Measurements from ENCODE around the gene GPR75.
"Not testable (repeated sequence)": the region's sequence is repeated elsewhere in the genome, so short reads cannot be mapped to it uniquely, and the experiment has no call there.

Gene GPR75

DNA sequence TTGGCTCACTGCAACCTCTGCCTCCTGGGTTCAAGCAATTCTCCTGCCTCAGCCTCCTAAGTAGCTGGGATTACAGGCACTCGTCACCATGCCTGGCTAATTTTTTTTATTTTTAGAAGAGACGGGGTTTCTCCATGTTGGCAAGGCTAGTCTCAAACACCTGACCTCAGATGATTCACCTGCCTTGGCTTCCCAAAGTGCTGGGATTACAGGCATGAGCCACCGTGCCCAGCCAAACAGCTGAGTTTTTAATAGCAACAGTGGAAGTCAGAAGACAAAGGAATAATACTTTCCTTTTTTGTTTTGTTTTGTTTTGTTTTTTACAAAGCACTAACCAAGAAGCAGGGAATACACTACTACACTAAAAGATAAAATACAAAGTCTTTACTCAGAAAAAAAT is 16.9 kb downstream of the GPR75 start:
- intact Hi-C loops (cut with DNase I; ENCODE audit: low total_unique reads): no loop called here
- no peak overlapping the region for H3K4me3 ChIP-seq
- no peak for DNase-seq
- TF ChIP-seq, protein P1, sequence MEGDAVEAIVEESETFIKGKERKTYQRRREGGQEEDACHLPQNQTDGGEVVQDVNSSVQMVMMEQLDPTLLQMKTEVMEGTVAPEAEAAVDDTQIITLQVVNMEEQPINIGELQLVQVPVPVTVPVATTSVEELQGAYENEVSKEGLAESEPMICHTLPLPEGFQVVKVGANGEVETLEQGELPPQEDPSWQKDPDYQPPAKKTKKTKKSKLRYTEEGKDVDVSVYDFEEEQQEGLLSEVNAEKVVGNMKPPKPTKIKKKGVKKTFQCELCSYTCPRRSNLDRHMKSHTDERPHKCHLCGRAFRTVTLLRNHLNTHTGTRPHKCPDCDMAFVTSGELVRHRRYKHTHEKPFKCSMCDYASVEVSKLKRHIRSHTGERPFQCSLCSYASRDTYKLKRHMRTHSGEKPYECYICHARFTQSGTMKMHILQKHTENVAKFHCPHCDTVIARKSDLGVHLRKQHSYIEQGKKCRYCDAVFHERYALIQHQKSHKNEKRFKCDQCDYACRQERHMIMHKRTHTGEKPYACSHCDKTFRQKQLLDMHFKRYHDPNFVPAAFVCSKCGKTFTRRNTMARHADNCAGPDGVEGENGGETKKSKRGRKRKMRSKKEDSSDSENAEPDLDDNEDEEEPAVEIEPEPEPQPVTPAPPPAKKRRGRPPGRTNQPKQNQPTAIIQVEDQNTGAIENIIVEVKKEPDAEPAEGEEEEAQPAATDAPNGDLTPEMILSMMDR (IDR thresholded peaks at IDR 0.05): no peak
- H3K36me3 ChIP-seq: peaks cover 0 to 6% (median 3%) of the 10 kb centered on the region in 3 donors
- no peak overlapping the region for H3K27ac ChIP-seq
- no peaks in the 10 kb centered on the region for H3K27me3 ChIP-seq
- H3K4me1 ChIP-seq: no peaks in the 10 kb centered on the region
- no peaks in the 10 kb centered on the region for H3K9me3 ChIP-seq

DNA sequence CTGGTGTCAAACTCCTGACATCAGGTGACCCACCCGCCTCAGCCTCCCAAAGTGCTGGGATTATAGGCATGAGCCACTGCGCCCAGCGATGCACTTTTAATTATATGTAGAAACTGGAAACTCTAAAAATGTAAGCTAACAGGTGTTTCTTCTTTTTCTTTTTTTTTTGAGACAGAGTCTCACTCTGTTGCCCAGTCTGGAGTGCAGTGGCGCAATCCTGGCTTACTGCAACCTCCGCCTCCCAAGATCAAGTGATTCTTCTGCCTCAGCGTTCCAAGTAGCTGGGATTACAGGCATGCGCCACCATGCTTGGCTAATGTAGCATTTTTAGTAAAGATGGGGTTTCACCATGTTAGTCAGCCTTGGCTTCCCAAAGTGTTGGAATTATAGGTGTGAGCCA is 18.1 kb downstream of the GPR75 start:
- intact Hi-C loops (cut with DNase I; ENCODE audit: low total_unique reads); H3K9me3 ChIP-seq; H3K4me1 ChIP-seq; H3K27me3 ChIP-seq; H3K27ac ChIP-seq; H3K4me3 ChIP-seq; DNase-seq: not testable (repeated sequence)
- peaks cover 0 to 14% (median 6%) of the 10 kb centered on the region in 3 donors for H3K36me3 ChIP-seq

- Histone ChIP-seq H3K27ac (no peak overlapping the region), H3K36me3 (peaks cover 0 to 18% (median 6%) of the 10 kb centered on the region in 3 donors), H3K27me3 (no peaks in the 10 kb centered on the region), H3K4me1 (no peaks in the 10 kb centered on the region), H3K4me3 (no peak overlapping the region), H3K9me3 (no peaks in the 10 kb centered on the region)
- TF ChIP-seq, protein P1 (IDR thresholded peaks at IDR 0.05): no peak
- DNase-seq: no peak
- intact Hi-C loops (cut with DNase I; ENCODE audit: low total_unique reads): no loop called here
These were observed 19.2 kb downstream of the GPR75 start for GRCh38 chr2:53840580-53840979.

DNA sequence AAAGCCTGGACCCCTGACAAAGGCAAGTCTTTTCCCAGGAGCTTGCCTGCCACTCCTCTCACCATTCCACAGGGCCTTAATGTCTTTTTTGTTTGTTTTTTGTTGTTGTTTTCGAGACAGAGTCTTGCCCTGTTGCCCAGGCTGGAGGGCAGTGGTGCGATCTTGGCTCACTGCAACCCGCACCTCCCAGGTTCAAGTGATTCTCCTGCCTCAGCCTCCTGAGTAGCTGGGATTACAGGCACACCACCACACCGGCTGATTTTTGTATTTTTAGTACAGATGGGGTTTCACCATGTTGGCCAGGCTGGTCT is 29.8 kb downstream of the GPR75 start:
- H3K4me1 ChIP-seq; DNase-seq; H3K9me3 ChIP-seq; intact Hi-C loops (cut with DNase I; ENCODE audit: low total_unique reads); H3K27me3 ChIP-seq; H3K27ac ChIP-seq; H3K4me3 ChIP-seq: not testable (repeated sequence)
- peaks cover 0 to 19% (median 12%) of the 10 kb centered on the region in 3 donors for H3K36me3 ChIP-seq

DNA sequence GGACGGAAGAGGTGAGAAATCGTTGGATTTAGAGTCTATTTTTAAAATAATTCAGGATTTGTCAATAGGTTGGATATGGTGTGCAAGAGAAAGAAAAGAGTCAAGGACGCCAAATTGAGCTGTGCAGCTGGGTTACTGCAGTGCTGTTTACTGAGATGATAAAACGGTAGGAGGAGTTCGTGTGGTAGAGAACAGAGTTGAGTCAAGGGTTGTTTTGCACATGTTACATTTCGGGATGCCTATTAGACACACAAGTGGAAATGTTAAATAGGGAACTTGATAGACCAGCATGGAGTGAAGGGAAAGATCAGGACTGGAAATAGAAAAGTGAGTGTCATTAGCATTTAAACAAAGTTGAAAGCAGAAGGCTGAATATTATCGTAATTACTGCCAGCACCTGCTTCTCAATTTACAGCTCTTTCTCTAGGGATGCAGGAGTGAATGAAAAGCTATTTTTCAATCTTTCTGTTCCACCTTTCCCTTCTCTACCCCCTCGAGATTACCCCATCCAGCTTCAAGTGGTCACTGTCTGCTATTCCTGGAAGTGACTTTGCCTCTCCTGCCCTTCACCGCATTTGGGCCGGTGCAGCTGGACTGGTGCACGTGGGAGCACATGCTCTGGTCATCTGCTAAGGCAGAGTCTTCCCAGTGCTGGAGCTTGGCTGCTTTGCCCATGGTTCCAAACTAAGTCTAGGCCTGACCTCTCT is 30.3 kb downstream of the GPR75 start:
- Histone ChIP-seq H3K4me1 (no peaks in the 10 kb centered on the region), H3K27ac (no peak overlapping the region), H3K27me3 (no peaks in the 10 kb centered on the region), H3K9me3 (no peaks in the 10 kb centered on the region), H3K4me3 (no peak overlapping the region), H3K36me3 (peaks cover 0 to 19% (median 12%) of the 10 kb centered on the region in 3 donors)
- TF ChIP-seq, protein P1 (IDR thresholded peaks at IDR 0.05): no peak
- intact Hi-C loops (cut with DNase I; ENCODE audit: low total_unique reads): no loop called here
- no peak for DNase-seq

DNA sequence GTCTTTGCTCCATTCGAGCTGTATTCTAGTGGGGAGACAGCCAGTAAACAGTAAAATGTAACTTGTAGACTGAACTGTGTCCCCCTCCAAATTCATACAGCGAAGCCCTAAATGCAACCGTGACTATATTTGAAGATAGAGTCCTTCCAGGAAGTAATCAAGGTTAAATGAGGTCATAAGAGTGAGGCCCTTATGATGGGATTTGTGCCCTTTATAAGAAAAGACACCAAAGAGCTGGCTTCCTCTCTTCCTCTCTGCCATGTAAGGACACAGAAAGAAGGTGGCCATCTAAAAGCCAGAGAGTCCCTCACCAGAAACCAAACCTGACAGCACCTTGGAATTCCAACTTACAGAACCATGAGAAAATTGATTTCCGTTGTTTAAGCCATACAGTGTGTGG is 31.4 kb downstream of the GPR75 start:
- no peaks in the 10 kb centered on the region for H3K27me3 ChIP-seq
- H3K4me3 ChIP-seq: no peak overlapping the region
- H3K27ac ChIP-seq: no peak overlapping the region
- intact Hi-C loops (cut with DNase I; ENCODE audit: low total_unique reads): no loop called here
- H3K9me3 ChIP-seq: no peaks in the 10 kb centered on the region
- no peaks in the 10 kb centered on the region for H3K4me1 ChIP-seq
- no peak for DNase-seq
- peaks cover 0 to 19% (median 12%) of the 10 kb centered on the region in 3 donors for H3K36me3 ChIP-seq
- TF ChIP-seq, protein P1 (IDR thresholded peaks at IDR 0.05): no peak

Data from tibial artery (tissue), 4 donors.